ENCODE results near the gene DHRS13. TPM values are rescaled to one million over a fixed set of nuclear protein-coding genes. Genes with fewer than 3 reads are reported as not detected.
"Not testable (repeated sequence)": the region's sequence is repeated elsewhere in the genome, so short reads cannot be mapped to it uniquely, and the experiment has no call there.

The DHRS13 gene
- total and polyA plus RNA-seq, 9 donors, result 2.9 to 5.9 (median 4.2) TPM

GRCh38 chr17:28849281-28849680 is 53.6 kb downstream of the DHRS13 start:
- Histone ChIP-seq H3K4me3 (ENCODE audit: low read length) (no peak overlapping the region), H3K9me3 (replicated peaks; ENCODE audit: control insufficient read depth, low read depth, low read length) (no peaks in the 10 kb centered on the region), H3K27me3 (ENCODE audit: control insufficient read depth, insufficient read depth, low read length) (no peaks in the 10 kb centered on the region), H3K4me1 (ENCODE audit: control insufficient read depth, insufficient read depth, low read length) (peaks cover 3% of the 10 kb centered on the region), H3K36me3 (ENCODE audit: control insufficient read depth, insufficient read depth, low read length) (no peaks in the 10 kb centered on the region), H3K27ac (ENCODE audit: low read length) (no peak overlapping the region)
- no peak for DNase-seq
- no CpG with 5 or more reads among the region's 5 CpGs for WGBS (ENCODE audit: insufficient coverage)

DNA sequence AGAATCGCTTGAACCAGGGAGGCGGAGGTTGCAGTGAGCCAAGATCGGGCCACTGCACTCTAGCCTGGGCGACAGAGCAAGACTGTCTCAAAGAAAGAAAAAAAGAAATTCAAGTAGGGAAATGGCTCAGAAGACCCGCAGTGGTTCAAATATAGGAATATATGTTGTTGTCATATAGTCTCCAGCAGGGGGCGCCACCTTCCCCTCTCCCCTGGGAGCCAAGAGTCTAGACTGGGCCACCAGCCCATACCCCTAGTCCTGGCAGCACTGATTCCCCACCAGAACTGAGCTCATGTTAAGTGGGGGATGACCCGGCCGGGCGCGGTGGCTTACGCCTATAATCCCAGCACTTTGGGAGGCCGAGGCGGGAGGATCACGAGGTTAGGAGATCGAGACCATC is 54.2 kb downstream of the DHRS13 start:
- not testable (repeated sequence) for H3K4me1 ChIP-seq (ENCODE audit: control insufficient read depth, insufficient read depth, low read length); H3K4me3 ChIP-seq (ENCODE audit: low read length); H3K36me3 ChIP-seq (ENCODE audit: control insufficient read depth, insufficient read depth, low read length); DNase-seq; H3K9me3 ChIP-seq (replicated peaks; ENCODE audit: control insufficient read depth, low read depth, low read length); H3K27ac ChIP-seq (ENCODE audit: low read length); H3K27me3 ChIP-seq (ENCODE audit: control insufficient read depth, insufficient read depth, low read length)
- 93% methylated on average over 4 of the region's 15 CpGs for WGBS (ENCODE audit: insufficient coverage)

Other genes with a start within 250 kb of the DHRS13 start
- 46.1 TPM for gene SDF2, start 241.2 kb downstream of the DHRS13 start, total RNA-seq
- 10 to 100 TPM; 35.5 to 50.4 (median 40.2) TPM for gene SDF2, start 241.2 kb downstream of the DHRS13 start, polyA plus RNA-seq (ENCODE audit: insufficient read depth in 1 of 8, insufficient read length in 8 of 8, low replicate concordance in 1 of 8)
- gene SUPT6H, start 240.9 kb downstream of the DHRS13 start, total RNA-seq, result 28.1 TPM
- gene SUPT6H, start 240.9 kb downstream of the DHRS13 start, polyA plus RNA-seq (ENCODE audit: insufficient read depth in 1 of 8, insufficient read length in 8 of 8, low replicate concordance in 1 of 8), result 10 to 100 TPM; 34.6 to 53.3 (median 44.2) TPM
- gene PROCA1, start 191.2 kb downstream of the DHRS13 start, total RNA-seq, result 0.80 TPM
- 1 to 10 TPM; 3.0 to 5.5 (median 3.2) TPM for gene PROCA1, start 191.2 kb downstream of the DHRS13 start, polyA plus RNA-seq (ENCODE audit: insufficient read depth in 1 of 8, insufficient read length in 8 of 8, low replicate concordance in 1 of 8)
- 86.4 TPM for gene RAB34, start 185.2 kb downstream of the DHRS13 start, total RNA-seq
- 100 to 1,000 TPM in 2 of 8 donors, 10 to 100 TPM in 6; 67.9 to 106 (median 82.0) TPM for gene RAB34, start 185.2 kb downstream of the DHRS13 start, polyA plus RNA-seq (ENCODE audit: insufficient read depth in 1 of 8, insufficient read length in 8 of 8, low replicate concordance in 1 of 8)
- 2,275 TPM for gene RPL23A, start 183.1 kb downstream of the DHRS13 start, total RNA-seq
- gene RPL23A, start 183.1 kb downstream of the DHRS13 start, polyA plus RNA-seq (ENCODE audit: insufficient read depth in 1 of 8, insufficient read length in 8 of 8, low replicate concordance in 1 of 8), result 1,000 to 10,000 TPM in 6 of 8 donors, 100 to 1,000 TPM in 2; 953 to 1,341 (median 1,138) TPM
- 2.3 TPM for gene TLCD1, start 176.8 kb downstream of the DHRS13 start, total RNA-seq
- gene TLCD1, start 176.8 kb downstream of the DHRS13 start, polyA plus RNA-seq (ENCODE audit: insufficient read depth in 1 of 8, insufficient read length in 8 of 8, low replicate concordance in 1 of 8), result 1 to 10 TPM; 3.7 to 5.6 (median 4.1) TPM
- 1.9 TPM for gene NEK8, start 174.3 kb downstream of the DHRS13 start, total RNA-seq
- gene NEK8, start 174.3 kb downstream of the DHRS13 start, polyA plus RNA-seq (ENCODE audit: insufficient read depth in 1 of 8, insufficient read length in 8 of 8, low replicate concordance in 1 of 8), result 1 to 10 TPM; 2.1 to 3.9 (median 2.7) TPM
- gene TRAF4, start 159.1 kb downstream of the DHRS13 start, total RNA-seq, result 24.2 TPM
- 10 to 100 TPM; 58.5 to 91.2 (median 66.1) TPM for gene TRAF4, start 159.1 kb downstream of the DHRS13 start, polyA plus RNA-seq (ENCODE audit: insufficient read depth in 1 of 8, insufficient read length in 8 of 8, low replicate concordance in 1 of 8)
- 3.4 TPM for gene FAM222B, start 60.3 kb downstream of the DHRS13 start, total RNA-seq
- gene FAM222B, start 60.3 kb downstream of the DHRS13 start, polyA plus RNA-seq (ENCODE audit: insufficient read depth in 1 of 8, insufficient read length in 8 of 8, low replicate concordance in 1 of 8), result 10 to 100 TPM; 10.1 to 14.3 (median 12.8) TPM
- gene ERAL1, start 48.1 kb downstream of the DHRS13 start, total RNA-seq, result 18.7 TPM
- 10 to 100 TPM; 36.3 to 49.4 (median 45.1) TPM for gene ERAL1, start 48.1 kb downstream of the DHRS13 start, polyA plus RNA-seq (ENCODE audit: insufficient read depth in 1 of 8, insufficient read length in 8 of 8, low replicate concordance in 1 of 8)
- gene FLOT2, start 5.3 kb downstream of the DHRS13 start, total RNA-seq, result 24.5 TPM
- 10 to 100 TPM; 68.2 to 77.3 (median 75.3) TPM for gene FLOT2, start 5.3 kb downstream of the DHRS13 start, polyA plus RNA-seq (ENCODE audit: insufficient read depth in 1 of 8, insufficient read length in 8 of 8, low replicate concordance in 1 of 8)
- gene PHF12, start 48.4 kb upstream of the DHRS13 start, total RNA-seq, result 16.5 TPM
- 10 to 100 TPM; 22.6 to 37.1 (median 33.6) TPM for gene PHF12, start 48.4 kb upstream of the DHRS13 start, polyA plus RNA-seq (ENCODE audit: insufficient read depth in 1 of 8, insufficient read length in 8 of 8, low replicate concordance in 1 of 8)
- 0.04 TPM for gene SEZ6, start 103.0 kb upstream of the DHRS13 start, total RNA-seq
- under 1 TPM; 0.09 to 0.44 (median 0.30) TPM for gene SEZ6, start 103.0 kb upstream of the DHRS13 start, polyA plus RNA-seq (ENCODE audit: insufficient read depth in 1 of 8, insufficient read length in 8 of 8, low replicate concordance in 1 of 8)
- 1.6 TPM for gene PIPOX, start 140.1 kb upstream of the DHRS13 start, total RNA-seq
- 1 to 10 TPM in 7 of 8 donors, under 1 TPM in 1; 0.79 to 5.8 (median 1.5) TPM for gene PIPOX, start 140.1 kb upstream of the DHRS13 start, polyA plus RNA-seq (ENCODE audit: insufficient read depth in 1 of 8, insufficient read length in 8 of 8, low replicate concordance in 1 of 8)